GM12878 (cell line): ENCODE data around the gene ABHD8. TPM values are rescaled to one million over a fixed set of nuclear protein-coding genes. Genes with fewer than 3 reads are reported as not detected.

ENCODE experiments used
- ATAC-seq: fragments of 200-7000 bp; cut with Tn5 transposase; 3 replicates; pipeline ENCODE4 v1.9.1; 2020; ENCODE audit warnings: mild to moderate bottlenecking, moderate library complexity
- BruUV-seq: library from RNA; stranded (reverse); fragments of 400-500 nt; replicated peaks from 2 replicates; lab custom pipeline; 2021; lab: Mats Ljungman, UMichigan
- CTCF ChIA-PET: fragments of 300-600 bp; sonication (Branson Sonifier 250); formaldehyde crosslinking; extraction: SDS; loops from one replicate; lab custom pipeline; 2021; ENCODE audit warnings: inconsistent platforms; lab: Yijun Ruan, JAX
- POLR2A ChIA-PET: fragments of 350-600 bp; formaldehyde crosslinking; extraction: SDS; loops from one replicate; lab custom pipeline; 2021; ENCODE audit warnings: inconsistent platforms; lab: Charles Lee
- RAD21 ChIA-PET: fragments of 300-600 bp; sonication (Branson Sonifier 250); formaldehyde crosslinking; loops from one replicate; lab custom pipeline; 2023; ENCODE audit warnings: antibody characterized with exemption; ENCODE audit not compliant: unreplicated experiment; lab: Charles Lee
- SMC1A ChIA-PET: fragments of 300-600 bp; sonication (Branson Sonifier 250); formaldehyde crosslinking; loops from one replicate; lab custom pipeline; 2023; ENCODE audit not compliant: unreplicated experiment, uncharacterized antibody; lab: Charles Lee
- DNase-seq: peaks from one replicate; pipeline ENCODE4 v3.0.0-alpha.2; 2011; ENCODE audit warnings: low read depth, low spot score
- FAIRE-seq: peaks from 3 replicates; lab custom pipeline; 2011; peaks lifted over from hg19 to GRCh38; lab: Jason Lieb, UNC
- H2AFZ ChIP-seq: 2 replicates; pipeline ENCODE4 v1.6.0; 2011; ENCODE audit warnings: low read depth, low read length, control low read depth; ENCODE audit not compliant: control insufficient read depth
- H3K27ac ChIP-seq: 2 replicates; pipeline ENCODE4 v1.5.1; 2011; ENCODE audit warnings: control low read depth; ENCODE audit not compliant: control insufficient read depth, insufficient read depth
- H3K27me3 ChIP-seq, 2 experiments: replicated peaks in 1 of 2; 2 replicates each; pipeline versions ENCODE4 v1.6.0 to v1.6.1; 2011; ENCODE audit warnings: low read length in 1 of 2; ENCODE audit not compliant: control insufficient read depth in 2 of 2, insufficient read depth in 2 of 2
- H3K36me3 ChIP-seq, 2 experiments: 2 replicates each; pipeline ENCODE4 v1.5.1; 2011; ENCODE audit warnings: low read length in 1 of 2; ENCODE audit not compliant: control insufficient read depth in 2 of 2, insufficient read depth in 2 of 2
- H3K4me1 ChIP-seq: 2 replicates; pipeline ENCODE4 v1.6.1; 2011; ENCODE audit warnings: mild to moderate bottlenecking, low read length, moderate library complexity, mixed read lengths; ENCODE audit not compliant: control insufficient read depth, insufficient read depth
- H3K4me2 ChIP-seq: 2 replicates; pipeline ENCODE4 v1.6.0; 2011; ENCODE audit warnings: control low read depth; ENCODE audit not compliant: control insufficient read depth, insufficient read depth
- H3K4me3 ChIP-seq: fragments of 200-600 bp; sonication (generic); 2 replicates; pipeline ENCODE4 v1.5.1; 2016
- H3K79me2 ChIP-seq: 2 replicates; pipeline ENCODE4 v1.6.0; 2011; ENCODE audit warnings: low read length; ENCODE audit not compliant: control insufficient read depth, insufficient read depth
- H3K9ac ChIP-seq: 2 replicates; pipeline ENCODE4 v1.8.0; 2011; ENCODE audit warnings: low read length, control low read depth, mixed read lengths; ENCODE audit not compliant: control insufficient read depth, insufficient read depth
- H3K9me3 ChIP-seq: replicated peaks from 3 replicates; pipeline ENCODE4 v1.5.1; 2011; ENCODE audit warnings: mild to moderate bottlenecking, low read length; ENCODE audit not compliant: control insufficient read depth, insufficient read depth
- H4K20me1 ChIP-seq: 2 replicates; pipeline ENCODE4 v1.6.0; 2011; ENCODE audit not compliant: control insufficient read depth, insufficient read depth
- BCLAF1 ChIP-seq: fragments of 450-650 bp; IDR thresholded peaks from 2 replicates; pipeline ENCODE4 v1.6.1; 2017; ENCODE audit warnings: antibody characterized with exemption, mild to moderate bottlenecking, moderate library complexity
- CHD1 ChIP-seq: IDR thresholded peaks from 2 replicates; pipeline ENCODE4 v1.6.1; 2012; ENCODE audit warnings: low read depth, low read length, improper control_type of control experiment
- GABPA ChIP-seq: IDR thresholded peaks from 2 replicates; pipeline ENCODE4 v1.6.1; 2014; ENCODE audit warnings: antibody characterized with exemption, low read depth, mild to moderate bottlenecking, inconsistent platforms
- HDAC2 ChIP-seq: fragments of 200-600 bp; sonication (generic); IDR thresholded peaks from 2 replicates; pipeline ENCODE4 v1.6.1; 2017
- IKZF2 ChIP-seq, 2 experiments: fragments of 450-650 bp; IDR thresholded peaks; 2 replicates each; pipeline ENCODE4 v1.6.1; 2017; ENCODE audit warnings: mild to moderate bottlenecking in 2 of 2, moderate library complexity in 2 of 2
- KDM1A ChIP-seq: fragments of 200-600 bp; sonication (generic); IDR thresholded peaks from 2 replicates; pipeline ENCODE4 v1.6.1; 2016; ENCODE audit warnings: borderline replicate concordance
- LARP7 ChIP-seq: fragments of 450-650 bp; IDR thresholded peaks from 2 replicates; pipeline ENCODE4 v1.6.1; 2017; ENCODE audit warnings: mild to moderate bottlenecking
- NR2C2 ChIP-seq: IDR thresholded peaks from 2 replicates; pipeline ENCODE4 v1.6.1; 2011; ENCODE audit warnings: borderline replicate concordance, low read depth; ENCODE audit not compliant: control insufficient read depth, insufficient read length
- POLR2AphosphoS5 ChIP-seq: IDR thresholded peaks from 2 replicates; pipeline ENCODE4 v1.6.1; 2011; ENCODE audit warnings: mild to moderate bottlenecking, low read length, inconsistent platforms
- RBBP5 ChIP-seq: fragments of 200-600 bp; sonication (generic); conservative IDR thresholded peaks from 2 replicates; pipeline ENCODE4 v1.6.1; 2016
- REST ChIP-seq: IDR thresholded peaks from 2 replicates; pipeline ENCODE4 v1.6.1; 2012; ENCODE audit warnings: mild to moderate bottlenecking, low read depth, low read length
- SKIL ChIP-seq: fragments of 450-650 bp; IDR thresholded peaks from 2 replicates; pipeline ENCODE4 v1.6.1; 2017; ENCODE audit warnings: mild to moderate bottlenecking, low read depth, inconsistent platforms; ENCODE audit not compliant: poor library complexity, severe bottlenecking
- SP1 ChIP-seq: IDR thresholded peaks from one replicate; pipeline ENCODE4 v1.6.1; 2011; ENCODE audit warnings: low read depth, low read length
- TARDBP ChIP-seq: IDR thresholded peaks from 2 replicates; pipeline ENCODE4 v1.6.1; 2016; ENCODE audit warnings: borderline replicate concordance
- TCF3 ChIP-seq: IDR thresholded peaks from 2 replicates; pipeline ENCODE4 v1.6.1; 2012; ENCODE audit warnings: low read depth, mild to moderate bottlenecking, low read length, borderline replicate concordance; ENCODE audit not compliant: insufficient read depth
- YY1 ChIP-seq: IDR thresholded peaks from 2 replicates; pipeline ENCODE4 v1.6.1; 2011; ENCODE audit warnings: low read depth, mild to moderate bottlenecking, low read length
- ZBED1 ChIP-seq: IDR thresholded peaks from 2 replicates; pipeline ENCODE4 v1.6.1; 2016; ENCODE audit warnings: borderline replicate concordance
- ZNF274 ChIP-seq: IDR thresholded peaks from one replicate; pipeline ENCODE4 v1.8.0; 2011; ENCODE audit not compliant: insufficient read length, insufficient read depth
- ZNF622 ChIP-seq: fragments of 450-650 bp; IDR thresholded peaks from 2 replicates; pipeline ENCODE4 v1.6.1; 2017; ENCODE audit warnings: mild to moderate bottlenecking, inconsistent platforms
- WGBS: methylation state at CpG from one replicate; pipeline ENCODE4 v1.1.6; 2016; ENCODE audit warnings: low lambda C conversion rate; ENCODE audit not compliant: insufficient replicate concordance, insufficient coverage; ENCODE audit errors: missing lambda C conversion rate; 5-methylcytosine and 5-hydroxymethylcytosine counted together
- in situ Hi-C: fragments of 300-500 bp; cut with MboI; formaldehyde crosslinking; loops from 9 replicates; pipeline ENCODE4 v1.14.3; 2018; ENCODE audit warnings: mixed read lengths
- intact Hi-C: fragments of 100-400 bp; cut with micrococcal nuclease; formaldehyde crosslinking; loops from one replicate; pipeline ENCODE4 v1.14.2; 2022; ENCODE audit not compliant: unreplicated experiment
- polyA plus RNA-seq, 11 experiments: library from polyadenylated mRNA; depleted of rRNA in 4 of 11; unstranded in 6 of 11; stranded (reverse) in 5 of 11; fragments of >200 nt; fragmentation: Nextera tagmentation in 4 of 11; fragmentation: Illumina TruSeq in 1 of 11; extraction: Ambion mirVana in 4 of 11; extraction: Trizol in 1 of 11; gene quantifications; 1 replicate in 1 of 11; 2 replicates in 10 of 11; pipeline versions ENCODE4 v1.2.1 to v1.2.3, GENCODE V29; 2011 to 2016; ENCODE audit warnings: inconsistent platforms in 2 of 11, missing spikeins in 2 of 11, low read depth in 1 of 11
- total RNA-seq, 4 experiments: library from RNA; depleted of rRNA in 3 of 4; stranded (reverse); fragments of >200 nt in 3 of 4; fragmentation: Illumina TruSeq in 1 of 4; extraction: Trizol in 1 of 4; gene quantifications; 2 replicates each; pipeline versions ENCODE4 v1.2.1 to v1.2.3, GENCODE V29; 2013 to 2021

The ABHD8 gene
- total and polyA plus RNA-seq, 10 of the 15 experiments (the other 5 are each of a cell fraction or from before 2014, with no cell fraction given): 0.03 to 12.5 (median 6.0) TPM

GRCh38 chr19:17325133-17325532 lies 21.9 kb upstream of the ABHD8 start:
- FAIRE-seq (no peak), DNase-seq (no peak), ATAC-seq (no peak)
- intact Hi-C loops: no loop called here
- Histone ChIP-seq H2AFZ (no peak overlapping the region), H3K79me2 (no peaks in the 10 kb centered on the region), H3K9ac (no peak overlapping the region), H3K27ac (no peak overlapping the region), H4K20me1 (no peaks in the 10 kb centered on the region), H3K36me3 (peaks cover 3 to 6% of the 10 kb centered on the region in 2 experiments; a peak in 3 of 4 replicates), H3K4me2 (no peak overlapping the region), H3K9me3 (no peaks in the 10 kb centered on the region), H3K27me3 (no peaks in the 10 kb centered on the region; a peak in 1 of 4 replicates), H3K4me1 (no peaks in the 10 kb centered on the region), H3K4me3 (no peak overlapping the region)
- in situ Hi-C loops: no loop called here
- no TSS peak for BruUV-seq
- ChIA-PET RAD21 (interaction anchor here (1.4 kb wide), 1 partner anchor 16 kb away, joined by 3 read pairs; the partner anchor contains the start of gene DDA1), POLR2A (interaction anchor here (1.8 kb wide), 1 partner anchor 20 kb away, joined by 8 read pairs; the partner anchor contains the start of gene MRPL34), CTCF (no interaction called here), SMC1A (no interaction called here)
- WGBS: 86% methylated on average over 20 of the region's 20 CpGs
- TF ChIP-seq IKZF2 (IDR thresholded peaks at IDR 0.05): no peak
- no peak for TF ChIP-seq LARP7
- TF ChIP-seq ZNF622: no peak
- TF ChIP-seq ZBED1: no peak
- TF ChIP-seq REST: no peak
- TF ChIP-seq CHD1: no peak
- no peak for TF ChIP-seq YY1
- TF ChIP-seq SKIL: no peak
- TF ChIP-seq HDAC2: no peak
- TF ChIP-seq TARDBP: no peak
- no peak for TF ChIP-seq GABPA
- no peak for TF ChIP-seq SP1
- no peak for TF ChIP-seq ZNF274
- no peak for TF ChIP-seq TCF3
- no peak for TF ChIP-seq BCLAF1
- TF ChIP-seq KDM1A: no peak
- TF ChIP-seq POLR2AphosphoS5: no peak
- no peak for TF ChIP-seq RBBP5
- TF ChIP-seq NR2C2: no peak
